GM13976 (cell line): ENCODE measurements around the gene MTUS2.

Experiments
- DNase-seq: peaks from one replicate; pipeline ENCODE4 v3.0.0; 2012; ENCODE audit warnings: low spot score
- CTCF ChIP-seq: IDR thresholded peaks from 2 replicates; pipeline ENCODE4 v1.5.1; 2012; ENCODE audit warnings: borderline replicate concordance, mild to moderate bottlenecking; ENCODE audit not compliant: insufficient read depth; ENCODE audit errors: extremely low read depth, missing control alignments, control extremely low read depth
- in situ Hi-C: fragments of 300-500 bp; cut with MboI; formaldehyde crosslinking; loops from one replicate; pipeline ENCODE4 v1.12.0; 2022; ENCODE audit warnings: low sequenced_read_pairs, mixed read lengths, inconsistent platforms; ENCODE audit not compliant: unreplicated experiment

The MTUS2 gene

GRCh38 chr13:29508876-29509252 lies 688.7 kb downstream of the MTUS2 start:
- in situ Hi-C loops = loop anchor here (10.0 kb wide), 2 partner anchors 196 to 606 kb away; no protein-coding TSS in a partner anchor
- no peak for TF ChIP-seq CTCF
- DNase-seq = no peak

DNA sequence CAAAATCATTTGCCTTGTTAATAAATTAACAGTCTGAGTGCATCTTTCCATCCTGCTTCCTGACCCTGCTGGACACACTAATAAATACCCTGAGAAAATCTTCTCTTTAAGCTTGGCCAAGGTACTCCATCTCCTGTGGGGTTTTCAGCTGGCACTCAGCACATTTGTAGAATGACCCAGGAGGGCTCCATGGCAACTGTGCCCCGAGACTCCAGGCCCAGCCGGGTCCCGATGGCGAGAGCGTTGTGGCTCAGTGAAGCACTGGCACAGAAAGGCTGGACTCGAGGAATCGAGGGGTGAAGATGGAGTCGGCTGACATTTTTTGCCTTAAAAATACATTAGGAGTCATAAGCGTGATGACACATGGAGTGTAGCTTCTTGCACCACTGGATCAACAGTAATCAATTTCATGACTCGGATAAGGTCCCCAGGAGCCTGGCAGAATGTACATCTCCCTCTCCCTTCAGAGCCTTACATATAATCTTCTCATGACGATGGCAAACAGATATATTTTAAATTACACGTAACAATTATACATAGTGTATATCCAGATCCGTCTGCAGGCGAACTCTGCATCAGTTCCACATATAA lies 690.0 kb downstream of the MTUS2 start:
- DNase-seq = no peak

DNA sequence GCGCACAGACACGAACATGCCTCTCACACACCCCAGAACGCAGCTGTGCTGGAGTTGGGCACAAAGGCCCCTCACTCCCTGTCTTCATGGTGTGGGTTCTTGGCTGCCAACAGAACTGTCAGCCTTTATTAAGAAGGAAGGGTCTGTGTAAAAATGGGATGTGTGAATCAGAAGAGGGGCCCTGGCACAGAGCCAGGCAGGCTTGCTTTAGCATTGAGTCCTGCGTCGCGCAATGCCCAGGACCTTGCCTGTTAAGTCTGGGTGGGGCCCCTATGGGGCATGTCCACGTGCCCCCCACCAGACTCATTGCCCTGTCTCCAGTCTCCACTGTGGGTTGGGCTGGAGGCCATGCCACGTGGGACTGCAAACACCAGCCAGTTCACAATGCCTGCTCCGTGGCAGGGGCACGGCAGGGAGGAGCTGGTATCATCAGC lies 690.5 kb downstream of the MTUS2 start:
- no peak for DNase-seq
- no peak for TF ChIP-seq CTCF
- in situ Hi-C loops = no loop called here

More for the DNA sequence above, 690.0 kb downstream of the MTUS2 start:
- no peak for TF ChIP-seq CTCF
- in situ Hi-C loops = loop anchor here (10.0 kb wide), 2 partner anchors 195 to 605 kb away; no protein-coding TSS in a partner anchor

DNA sequence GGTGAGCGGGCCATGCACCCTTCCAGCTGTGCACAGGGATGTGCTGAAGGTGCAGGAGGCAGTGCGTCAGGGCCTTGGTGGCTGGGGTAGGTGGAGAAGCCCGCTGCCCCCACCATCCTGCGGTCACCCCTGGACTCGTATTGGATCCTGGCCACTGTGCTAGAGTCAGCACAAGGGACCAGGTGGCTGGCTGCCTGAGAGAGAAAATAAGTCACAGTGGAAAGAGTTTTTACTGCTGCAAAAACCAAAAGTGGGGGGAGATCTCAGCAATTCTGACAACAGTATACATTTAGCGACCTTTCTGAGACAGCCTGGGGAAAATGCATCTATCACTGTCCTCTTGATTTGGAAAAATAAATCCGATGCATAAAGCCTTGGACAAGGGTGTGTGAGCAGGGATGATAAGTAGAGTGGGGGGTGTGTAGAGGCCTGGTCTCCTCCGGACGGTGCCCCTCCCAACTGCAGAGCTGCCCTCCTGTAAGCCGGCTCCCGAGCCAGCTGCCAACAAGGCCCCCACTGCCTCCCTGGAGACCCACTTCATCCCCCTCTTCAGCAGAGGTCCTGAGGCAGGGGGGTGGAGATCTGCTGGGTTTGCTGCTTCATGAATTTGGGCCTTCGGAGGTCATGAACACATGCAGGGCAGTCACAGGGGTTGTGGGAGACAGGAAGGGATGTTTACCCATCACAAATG lies 691.1 kb downstream of the MTUS2 start:
- TF ChIP-seq CTCF = no peak
- in situ Hi-C loops = no loop called here
- DNase-seq = no peak

DNA sequence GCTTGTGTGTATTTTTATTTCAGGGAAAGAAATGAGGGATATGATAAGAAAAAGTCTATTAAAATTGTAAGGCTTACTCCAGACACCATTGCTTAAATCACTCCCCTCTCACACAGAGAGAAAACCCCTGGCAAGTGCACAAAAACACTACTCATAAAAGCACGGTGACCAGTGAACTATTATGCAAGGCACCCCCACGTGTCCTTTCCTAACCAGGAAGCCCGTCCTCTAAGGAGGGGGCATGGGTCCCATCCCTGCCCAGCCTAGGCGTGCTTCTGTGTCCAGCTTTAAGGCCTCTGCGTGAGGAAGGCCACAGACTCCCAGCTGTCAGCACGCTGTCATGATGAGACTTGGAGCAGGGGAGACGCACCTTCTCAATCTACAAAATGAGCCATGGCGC lies 691.8 kb downstream of the MTUS2 start:
- no peak for TF ChIP-seq CTCF
- no peak for DNase-seq
- in situ Hi-C loops = no loop called here

- TF ChIP-seq CTCF = no peak
- in situ Hi-C loops = no loop called here
- no peak for DNase-seq
Measured at GRCh38 chr13:29513002-29513980, 693.2 kb downstream of the MTUS2 start.
